Right hindlimb (tissue), 1 donor: ENCODE data around the gene HJV.

Source experiments
- DNase-seq: peaks from one replicate; pipeline ENCODE4 v3.0.0-alpha.2; 2018

Gene HJV

GRCh38 chr1:145972580-145972979 is 49.0 kb downstream of the HJV start:
- no peak for DNase-seq
